ENCODE results near the gene MORN4. TPM values are rescaled to one million over a fixed set of nuclear protein-coding genes. Genes with fewer than 3 reads are reported as not detected.

The MORN4 gene
- total and polyA plus RNA-seq, 2 of the 13 experiments (the other 11 are each of a cell fraction or from before 2014, with no cell fraction given), result 3.4 to 9.1 TPM

DNA sequence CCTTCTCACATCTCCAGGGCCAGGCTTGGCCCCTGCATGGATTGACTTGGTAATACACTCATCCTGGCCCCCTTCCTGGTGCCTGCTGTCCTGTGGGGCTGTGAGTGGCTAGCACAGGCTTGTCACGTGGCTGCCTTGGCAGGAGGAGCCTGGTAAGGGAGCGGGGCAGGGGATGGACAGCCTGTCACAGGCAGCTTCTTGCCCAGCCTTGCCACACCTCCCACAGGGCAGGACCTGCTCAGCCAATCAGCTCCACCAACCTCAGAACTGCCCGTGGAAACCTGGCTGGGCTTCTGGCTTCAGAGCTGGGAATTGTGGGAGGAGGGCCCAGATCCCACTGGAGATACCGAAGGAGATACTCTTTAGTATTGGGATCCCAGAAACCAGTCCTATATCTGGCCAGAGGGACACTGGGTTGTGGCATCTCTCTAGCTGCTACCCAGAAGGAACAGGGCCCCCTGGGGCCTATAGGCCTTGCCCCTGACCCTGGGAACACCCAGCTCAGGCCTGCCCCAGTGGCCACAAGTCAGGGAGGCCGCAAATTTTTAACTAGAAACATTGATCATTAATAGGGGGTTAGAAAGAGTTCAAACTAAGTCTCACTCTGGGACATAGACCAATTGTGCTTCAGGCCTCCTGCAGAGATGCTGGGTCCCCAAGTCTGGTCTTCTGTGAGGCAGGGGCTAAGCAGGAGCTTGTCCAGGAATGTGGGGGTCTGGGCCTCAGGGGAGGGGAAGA lies 49.1 kb downstream of the MORN4 start, which contains the start of gene HOGA1 (continued):
- TF ChIP-seq, protein P1, sequence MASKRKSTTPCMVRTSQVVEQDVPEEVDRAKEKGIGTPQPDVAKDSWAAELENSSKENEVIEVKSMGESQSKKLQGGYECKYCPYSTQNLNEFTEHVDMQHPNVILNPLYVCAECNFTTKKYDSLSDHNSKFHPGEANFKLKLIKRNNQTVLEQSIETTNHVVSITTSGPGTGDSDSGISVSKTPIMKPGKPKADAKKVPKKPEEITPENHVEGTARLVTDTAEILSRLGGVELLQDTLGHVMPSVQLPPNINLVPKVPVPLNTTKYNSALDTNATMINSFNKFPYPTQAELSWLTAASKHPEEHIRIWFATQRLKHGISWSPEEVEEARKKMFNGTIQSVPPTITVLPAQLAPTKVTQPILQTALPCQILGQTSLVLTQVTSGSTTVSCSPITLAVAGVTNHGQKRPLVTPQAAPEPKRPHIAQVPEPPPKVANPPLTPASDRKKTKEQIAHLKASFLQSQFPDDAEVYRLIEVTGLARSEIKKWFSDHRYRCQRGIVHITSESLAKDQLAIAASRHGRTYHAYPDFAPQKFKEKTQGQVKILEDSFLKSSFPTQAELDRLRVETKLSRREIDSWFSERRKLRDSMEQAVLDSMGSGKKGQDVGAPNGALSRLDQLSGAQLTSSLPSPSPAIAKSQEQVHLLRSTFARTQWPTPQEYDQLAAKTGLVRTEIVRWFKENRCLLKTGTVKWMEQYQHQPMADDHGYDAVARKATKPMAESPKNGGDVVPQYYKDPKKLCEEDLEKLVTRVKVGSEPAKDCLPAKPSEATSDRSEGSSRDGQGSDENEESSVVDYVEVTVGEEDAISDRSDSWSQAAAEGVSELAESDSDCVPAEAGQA (IDR thresholded peaks at IDR 0.05; ENCODE audit: low read depth), result no peak
- TF ChIP-seq, protein P1 (CRISPR knock-in tag; IDR thresholded peaks at IDR 0.05; ENCODE audit: borderline replicate concordance), result no peak
- no peak for TF ChIP-seq KAT7 (CRISPR knock-in tag; IDR thresholded peaks at IDR 0.05; ENCODE audit: borderline replicate concordance)
- TF ChIP-seq, protein P2, sequence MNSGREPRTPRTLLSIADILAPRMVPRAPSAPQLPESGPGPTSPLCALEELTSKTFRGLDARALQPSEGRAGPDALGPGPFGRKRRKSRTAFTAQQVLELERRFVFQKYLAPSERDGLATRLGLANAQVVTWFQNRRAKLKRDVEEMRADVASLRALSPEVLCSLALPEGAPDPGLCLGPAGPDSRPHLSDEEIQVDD (CRISPR knock-in tag; IDR thresholded peaks at IDR 0.05; ENCODE audit: borderline replicate concordance), result no peak
- TF ChIP-seq PHF21A (CRISPR knock-in tag; IDR thresholded peaks at IDR 0.05), result peak; percentile 50; the same call in 1 of the 2 replicates
- TF ChIP-seq, protein P3, sequence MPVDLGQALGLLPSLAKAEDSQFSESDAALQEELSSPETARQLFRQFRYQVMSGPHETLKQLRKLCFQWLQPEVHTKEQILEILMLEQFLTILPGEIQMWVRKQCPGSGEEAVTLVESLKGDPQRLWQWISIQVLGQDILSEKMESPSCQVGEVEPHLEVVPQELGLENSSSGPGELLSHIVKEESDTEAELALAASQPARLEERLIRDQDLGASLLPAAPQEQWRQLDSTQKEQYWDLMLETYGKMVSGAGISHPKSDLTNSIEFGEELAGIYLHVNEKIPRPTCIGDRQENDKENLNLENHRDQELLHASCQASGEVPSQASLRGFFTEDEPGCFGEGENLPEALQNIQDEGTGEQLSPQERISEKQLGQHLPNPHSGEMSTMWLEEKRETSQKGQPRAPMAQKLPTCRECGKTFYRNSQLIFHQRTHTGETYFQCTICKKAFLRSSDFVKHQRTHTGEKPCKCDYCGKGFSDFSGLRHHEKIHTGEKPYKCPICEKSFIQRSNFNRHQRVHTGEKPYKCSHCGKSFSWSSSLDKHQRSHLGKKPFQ (CRISPR knock-in tag; IDR thresholded peaks at IDR 0.05; ENCODE audit: insufficient replicate concordance), result no peak
- peak; percentile 85 for TF ChIP-seq ZMYM4 (CRISPR knock-in tag; IDR thresholded peaks at IDR 0.05)
- TF ChIP-seq ZNF292 (CRISPR knock-in tag; IDR thresholded peaks at IDR 0.05; ENCODE audit: borderline replicate concordance, low read depth), result peak; percentile 57; the same call in 1 of the 2 replicates
- TF ChIP-seq CHD2 (IDR thresholded peaks at IDR 0.05; ENCODE audit: low read depth, low read length), result no peak
- TF ChIP-seq SRSF1 (optimal IDR thresholded peaks at IDR 0.05; ENCODE audit: low read depth, low read length), result no peak
- TF ChIP-seq, protein P4, sequence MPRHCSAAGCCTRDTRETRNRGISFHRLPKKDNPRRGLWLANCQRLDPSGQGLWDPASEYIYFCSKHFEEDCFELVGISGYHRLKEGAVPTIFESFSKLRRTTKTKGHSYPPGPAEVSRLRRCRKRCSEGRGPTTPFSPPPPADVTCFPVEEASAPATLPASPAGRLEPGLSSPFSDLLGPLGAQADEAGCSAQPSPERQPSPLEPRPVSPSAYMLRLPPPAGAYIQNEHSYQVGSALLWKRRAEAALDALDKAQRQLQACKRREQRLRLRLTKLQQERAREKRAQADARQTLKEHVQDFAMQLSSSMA (CRISPR knock-in tag; IDR thresholded peaks at IDR 0.05), result no peak
- TF ChIP-seq, protein P5, sequence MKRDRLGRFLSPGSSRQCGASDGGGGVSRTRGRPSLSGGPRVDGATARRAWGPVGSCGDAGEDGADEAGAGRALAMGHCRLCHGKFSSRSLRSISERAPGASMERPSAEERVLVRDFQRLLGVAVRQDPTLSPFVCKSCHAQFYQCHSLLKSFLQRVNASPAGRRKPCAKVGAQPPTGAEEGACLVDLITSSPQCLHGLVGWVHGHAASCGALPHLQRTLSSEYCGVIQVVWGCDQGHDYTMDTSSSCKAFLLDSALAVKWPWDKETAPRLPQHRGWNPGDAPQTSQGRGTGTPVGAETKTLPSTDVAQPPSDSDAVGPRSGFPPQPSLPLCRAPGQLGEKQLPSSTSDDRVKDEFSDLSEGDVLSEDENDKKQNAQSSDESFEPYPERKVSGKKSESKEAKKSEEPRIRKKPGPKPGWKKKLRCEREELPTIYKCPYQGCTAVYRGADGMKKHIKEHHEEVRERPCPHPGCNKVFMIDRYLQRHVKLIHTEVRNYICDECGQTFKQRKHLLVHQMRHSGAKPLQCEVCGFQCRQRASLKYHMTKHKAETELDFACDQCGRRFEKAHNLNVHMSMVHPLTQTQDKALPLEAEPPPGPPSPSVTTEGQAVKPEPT (CRISPR knock-in tag; IDR thresholded peaks at IDR 0.05; ENCODE audit: low read depth), result no peak
- TF ChIP-seq, protein P6, sequence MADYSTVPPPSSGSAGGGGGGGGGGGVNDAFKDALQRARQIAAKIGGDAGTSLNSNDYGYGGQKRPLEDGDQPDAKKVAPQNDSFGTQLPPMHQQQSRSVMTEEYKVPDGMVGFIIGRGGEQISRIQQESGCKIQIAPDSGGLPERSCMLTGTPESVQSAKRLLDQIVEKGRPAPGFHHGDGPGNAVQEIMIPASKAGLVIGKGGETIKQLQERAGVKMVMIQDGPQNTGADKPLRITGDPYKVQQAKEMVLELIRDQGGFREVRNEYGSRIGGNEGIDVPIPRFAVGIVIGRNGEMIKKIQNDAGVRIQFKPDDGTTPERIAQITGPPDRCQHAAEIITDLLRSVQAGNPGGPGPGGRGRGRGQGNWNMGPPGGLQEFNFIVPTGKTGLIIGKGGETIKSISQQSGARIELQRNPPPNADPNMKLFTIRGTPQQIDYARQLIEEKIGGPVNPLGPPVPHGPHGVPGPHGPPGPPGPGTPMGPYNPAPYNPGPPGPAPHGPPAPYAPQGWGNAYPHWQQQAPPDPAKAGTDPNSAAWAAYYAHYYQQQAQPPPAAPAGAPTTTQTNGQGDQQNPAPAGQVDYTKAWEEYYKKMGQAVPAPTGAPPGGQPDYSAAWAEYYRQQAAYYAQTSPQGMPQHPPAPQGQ (CRISPR knock-in tag; IDR thresholded peaks at IDR 0.05; ENCODE audit: borderline replicate concordance), result no peak

All from HepG2 (cell line).